HG03439 (cell line): ENCODE results near the gene C1orf87.

Source experiments
- ATAC-seq: cut with Tn5 transposase; IDR thresholded peaks from one replicate; pipeline ENCODE4 v1.9.1; 2021; ENCODE audit warnings: mild to moderate bottlenecking, moderate library complexity; ENCODE audit not compliant: unreplicated experiment

The C1orf87 gene

DNA sequence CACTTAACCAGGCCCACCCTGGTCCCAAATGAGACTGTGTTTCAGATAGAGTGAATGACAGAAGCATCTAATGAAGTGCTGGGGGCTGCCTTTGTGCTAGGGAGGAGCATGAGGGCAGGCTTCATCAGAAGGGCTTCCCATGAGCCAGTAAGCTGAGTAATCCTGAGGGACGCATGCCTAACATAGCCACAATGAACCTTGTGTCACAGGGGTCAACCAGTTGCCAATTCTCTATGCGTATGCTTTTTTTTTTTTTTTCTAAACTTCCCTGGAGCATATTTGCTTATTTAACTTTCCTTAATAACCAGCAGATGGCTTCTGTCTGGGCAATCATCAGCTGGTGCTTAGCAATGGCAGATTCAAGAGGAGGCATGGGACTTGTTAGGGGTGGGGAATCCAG, 121.5 kb downstream of the C1orf87 start:
- ATAC-seq, result no peak

DNA sequence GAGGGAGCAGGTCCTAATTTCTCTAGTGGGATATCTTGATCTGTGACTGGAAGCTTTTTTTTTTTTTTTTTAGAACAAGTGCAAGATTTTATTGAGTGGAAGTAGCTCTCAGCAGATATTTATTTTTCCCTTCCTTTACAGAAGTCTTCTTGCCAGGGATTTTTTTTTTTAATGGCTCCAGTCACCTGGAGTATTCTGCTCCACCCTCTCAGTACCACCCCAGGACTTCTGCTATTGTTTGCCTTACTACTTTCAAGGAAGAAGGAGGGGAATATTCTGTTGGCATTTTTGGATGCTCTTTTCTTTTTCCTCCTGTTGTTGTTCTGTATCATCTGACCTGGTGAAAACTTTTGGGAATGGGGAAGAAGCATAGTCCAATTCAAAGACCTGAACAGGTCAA, 123.9 kb downstream of the C1orf87 start:
- no peak for ATAC-seq

DNA sequence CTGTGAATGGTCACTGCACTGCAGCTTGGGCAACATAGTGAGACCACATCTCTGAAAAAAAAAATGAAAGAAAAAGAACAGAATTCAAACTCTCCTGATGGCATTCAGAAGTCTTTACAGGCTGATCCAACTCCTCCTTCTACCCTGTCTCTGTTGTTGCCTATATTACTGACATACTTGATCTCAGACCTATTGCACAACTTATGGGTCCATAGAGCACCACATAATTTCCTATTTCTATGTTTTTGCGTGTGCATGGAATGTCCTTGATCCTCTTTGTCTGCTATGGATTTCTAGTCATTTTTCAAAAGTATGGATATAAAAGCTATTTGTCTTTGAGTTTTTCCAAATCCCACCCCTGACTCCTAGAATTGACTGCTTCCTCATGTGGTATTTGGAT, 124.6 kb downstream of the C1orf87 start:
- no peak for ATAC-seq

DNA sequence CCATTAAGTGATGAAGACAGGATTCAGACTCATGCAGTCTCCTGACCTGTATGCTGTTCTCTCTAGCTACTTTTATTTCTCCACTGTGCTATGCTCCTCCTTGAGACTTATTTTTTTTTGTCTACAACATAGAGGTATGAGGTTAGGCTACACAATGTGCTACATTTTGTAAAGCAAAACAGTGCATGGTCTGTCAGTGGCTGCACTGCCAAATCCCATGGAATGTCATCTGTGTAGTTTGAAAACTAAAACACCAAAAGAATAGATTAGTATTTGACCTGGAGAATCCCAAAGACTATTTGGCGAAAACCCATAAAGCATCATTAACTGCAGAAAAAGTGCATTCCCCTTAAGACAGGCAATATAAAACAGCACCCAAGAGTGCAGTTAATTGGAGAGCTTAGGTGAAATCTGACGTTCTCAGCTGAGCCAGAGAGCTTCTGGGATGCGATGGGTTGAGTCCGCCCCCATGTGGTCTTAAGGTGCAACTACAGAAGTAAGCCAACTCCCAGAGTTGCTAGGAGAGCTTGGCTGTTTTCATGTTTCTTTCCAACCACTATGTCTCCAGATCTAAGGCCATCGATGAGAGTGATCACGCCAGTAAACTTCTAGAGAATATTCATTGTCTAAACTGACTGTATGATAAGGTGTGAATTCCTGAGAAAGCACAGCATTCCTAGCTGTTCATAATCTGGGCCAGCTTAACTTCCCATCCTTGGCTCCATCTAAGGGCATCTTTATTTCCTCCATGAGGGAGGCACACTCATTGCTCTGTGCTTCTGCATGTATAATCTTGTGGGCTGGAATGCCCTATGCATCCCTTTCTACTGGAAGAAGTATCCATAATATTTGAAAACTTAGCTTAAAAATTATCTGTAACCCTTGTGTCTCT, 126.3 kb downstream of the C1orf87 start:
- peak; percentile 93 for ATAC-seq

DNA sequence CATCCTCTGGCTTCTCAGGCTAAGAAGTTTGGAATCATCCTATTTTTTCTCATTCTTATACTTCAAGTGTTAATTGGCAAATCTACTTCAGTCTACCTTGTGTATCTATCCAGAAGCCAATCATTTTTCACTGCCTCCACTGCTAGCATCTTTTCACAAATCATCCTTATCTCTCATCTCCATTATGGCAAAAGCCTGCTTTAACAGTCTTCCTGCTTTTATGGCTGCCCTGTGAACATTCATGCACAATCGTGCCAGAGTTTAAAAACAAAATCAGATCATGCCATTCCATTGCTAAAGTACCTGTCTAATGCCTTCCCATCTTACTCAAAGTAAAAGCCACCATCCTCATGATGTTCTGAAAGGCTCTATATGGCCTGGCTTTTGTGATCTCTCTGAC, 127.8 kb downstream of the C1orf87 start:
- no peak for ATAC-seq
